ENCODE measurements around the gene LRRC23.

The LRRC23 gene

DNA sequence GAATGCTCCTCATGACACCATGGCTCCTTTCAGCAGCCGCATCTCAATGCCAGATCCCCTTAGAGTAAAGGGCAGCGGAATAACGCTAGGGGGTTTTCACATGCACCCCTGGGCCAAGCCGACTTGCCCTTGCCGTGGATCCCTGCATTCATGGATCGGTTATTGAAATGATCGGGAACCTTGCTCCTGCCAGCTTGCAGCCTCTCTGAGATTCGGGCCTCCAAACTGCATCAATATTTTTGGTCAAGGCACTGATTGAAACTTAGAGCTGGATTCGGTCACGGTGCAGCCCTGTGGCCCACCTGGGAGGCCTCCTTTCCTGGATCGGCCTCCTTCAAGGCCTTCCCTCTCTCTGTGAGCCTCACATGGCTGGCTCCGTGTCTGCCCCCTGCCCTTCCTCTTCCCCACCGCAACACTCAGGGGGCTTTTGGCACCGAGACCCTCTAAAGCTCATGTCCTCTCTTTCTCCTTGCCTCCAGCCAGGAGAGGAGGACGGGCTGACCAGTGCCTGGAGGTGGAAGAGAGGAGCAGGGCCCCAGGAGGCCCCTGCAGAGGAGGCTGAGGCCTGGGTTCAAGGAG lies 48.3 kb downstream of the LRRC23 start:
- Histone ChIP-seq H3K4me3 (IDR thresholded peaks at IDR 0.05; ENCODE audit: insufficient read depth, low read depth, low read length) (no peak overlapping the region), H3K9ac (peak overlapping the region; percentile 20; the same call in 1 of the 2 replicates), H3K4me1 (ENCODE audit: low read depth, poor library complexity, severe bottlenecking) (peaks cover 36% of the 10 kb centered on the region), H3K27me3 (ENCODE audit: insufficient read depth, low read depth) (no peaks in the 10 kb centered on the region), H4K20me1 (ENCODE audit: insufficient read depth) (no peaks in the 10 kb centered on the region), H3K4me2 (peak overlapping the region; percentile 93), H3K27ac (peak overlapping the region; percentile 35), H2AFZ (ENCODE audit: low read depth) (peak overlapping the region; percentile 79; the same call in 1 of the 2 replicates), H3K36me3 (ENCODE audit: insufficient read depth) (no peaks in the 10 kb centered on the region), H3K79me2 (ENCODE audit: insufficient read depth, low read depth) (no peaks in the 10 kb centered on the region)
- TF ChIP-seq, protein P1, sequence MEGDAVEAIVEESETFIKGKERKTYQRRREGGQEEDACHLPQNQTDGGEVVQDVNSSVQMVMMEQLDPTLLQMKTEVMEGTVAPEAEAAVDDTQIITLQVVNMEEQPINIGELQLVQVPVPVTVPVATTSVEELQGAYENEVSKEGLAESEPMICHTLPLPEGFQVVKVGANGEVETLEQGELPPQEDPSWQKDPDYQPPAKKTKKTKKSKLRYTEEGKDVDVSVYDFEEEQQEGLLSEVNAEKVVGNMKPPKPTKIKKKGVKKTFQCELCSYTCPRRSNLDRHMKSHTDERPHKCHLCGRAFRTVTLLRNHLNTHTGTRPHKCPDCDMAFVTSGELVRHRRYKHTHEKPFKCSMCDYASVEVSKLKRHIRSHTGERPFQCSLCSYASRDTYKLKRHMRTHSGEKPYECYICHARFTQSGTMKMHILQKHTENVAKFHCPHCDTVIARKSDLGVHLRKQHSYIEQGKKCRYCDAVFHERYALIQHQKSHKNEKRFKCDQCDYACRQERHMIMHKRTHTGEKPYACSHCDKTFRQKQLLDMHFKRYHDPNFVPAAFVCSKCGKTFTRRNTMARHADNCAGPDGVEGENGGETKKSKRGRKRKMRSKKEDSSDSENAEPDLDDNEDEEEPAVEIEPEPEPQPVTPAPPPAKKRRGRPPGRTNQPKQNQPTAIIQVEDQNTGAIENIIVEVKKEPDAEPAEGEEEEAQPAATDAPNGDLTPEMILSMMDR (conservative IDR thresholded peaks at IDR 0.05; ENCODE audit: low read depth, low read length), result no peak

DNA sequence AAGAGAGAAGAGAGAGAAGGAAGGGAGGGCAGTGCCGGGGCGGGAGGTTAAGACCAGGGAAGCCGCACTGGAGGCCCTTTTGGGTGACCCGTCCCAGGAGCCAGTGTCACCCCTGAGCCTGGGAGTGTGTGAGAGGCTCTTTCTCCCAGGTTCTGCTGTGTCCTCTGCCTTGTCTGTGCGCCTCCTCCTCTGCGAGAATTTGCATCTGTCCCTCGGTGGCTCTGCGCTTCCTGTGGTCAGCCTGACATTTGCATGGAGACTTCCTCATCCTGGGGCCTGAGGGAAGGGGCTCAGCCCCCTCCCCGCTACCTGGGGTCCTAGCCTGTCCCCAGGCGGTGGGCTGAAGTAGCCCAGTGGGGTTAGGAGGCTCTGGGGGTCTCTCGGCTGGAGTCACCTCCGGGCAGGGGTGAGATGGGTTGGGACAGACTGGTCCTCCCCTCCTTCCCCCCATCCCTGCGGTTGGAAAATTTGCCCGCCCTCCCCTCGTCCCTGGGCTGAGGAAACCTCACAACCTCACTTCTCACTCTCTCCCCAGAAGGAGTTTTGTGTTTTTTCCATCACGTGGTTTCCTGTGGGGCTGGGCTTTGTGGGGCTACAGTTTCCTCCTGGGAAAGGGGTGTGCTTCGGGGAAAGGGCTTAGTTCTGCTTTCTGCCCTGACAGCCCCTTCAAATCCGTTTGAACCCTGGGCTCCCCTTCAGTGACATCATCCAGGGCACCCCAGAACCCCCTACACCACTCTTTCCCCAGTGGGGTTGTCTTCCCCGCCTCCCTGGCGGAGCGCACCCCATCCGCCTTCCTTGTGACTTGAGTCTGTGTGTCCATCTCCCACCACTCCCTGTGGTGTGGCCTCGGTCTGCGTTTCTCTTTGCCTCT lies 49.1 kb downstream of the LRRC23 start:
- peak overlapping the region; percentile 79 for H2AFZ ChIP-seq (ENCODE audit: low read depth)
- peaks cover 33% of the 10 kb centered on the region for H3K4me1 ChIP-seq (ENCODE audit: low read depth, poor library complexity, severe bottlenecking)
- peak overlapping the region; percentile 35 for H3K27ac ChIP-seq
- peak overlapping the region; percentile 93 for H3K4me2 ChIP-seq
- H4K20me1 ChIP-seq (ENCODE audit: insufficient read depth), result no peaks in the 10 kb centered on the region
- H3K9ac ChIP-seq, result peak overlapping the region; percentile 20; the same call in 1 of the 2 replicates
- H3K27me3 ChIP-seq (ENCODE audit: insufficient read depth, low read depth), result no peaks in the 10 kb centered on the region
- H3K4me3 ChIP-seq (IDR thresholded peaks at IDR 0.05; ENCODE audit: insufficient read depth, low read depth, low read length), result no peak overlapping the region
- H3K79me2 ChIP-seq (ENCODE audit: insufficient read depth, low read depth), result no peaks in the 10 kb centered on the region
- TF ChIP-seq, protein P1 (conservative IDR thresholded peaks at IDR 0.05; ENCODE audit: low read depth, low read length), result no peak
- no peaks in the 10 kb centered on the region for H3K36me3 ChIP-seq (ENCODE audit: insufficient read depth)

DNA sequence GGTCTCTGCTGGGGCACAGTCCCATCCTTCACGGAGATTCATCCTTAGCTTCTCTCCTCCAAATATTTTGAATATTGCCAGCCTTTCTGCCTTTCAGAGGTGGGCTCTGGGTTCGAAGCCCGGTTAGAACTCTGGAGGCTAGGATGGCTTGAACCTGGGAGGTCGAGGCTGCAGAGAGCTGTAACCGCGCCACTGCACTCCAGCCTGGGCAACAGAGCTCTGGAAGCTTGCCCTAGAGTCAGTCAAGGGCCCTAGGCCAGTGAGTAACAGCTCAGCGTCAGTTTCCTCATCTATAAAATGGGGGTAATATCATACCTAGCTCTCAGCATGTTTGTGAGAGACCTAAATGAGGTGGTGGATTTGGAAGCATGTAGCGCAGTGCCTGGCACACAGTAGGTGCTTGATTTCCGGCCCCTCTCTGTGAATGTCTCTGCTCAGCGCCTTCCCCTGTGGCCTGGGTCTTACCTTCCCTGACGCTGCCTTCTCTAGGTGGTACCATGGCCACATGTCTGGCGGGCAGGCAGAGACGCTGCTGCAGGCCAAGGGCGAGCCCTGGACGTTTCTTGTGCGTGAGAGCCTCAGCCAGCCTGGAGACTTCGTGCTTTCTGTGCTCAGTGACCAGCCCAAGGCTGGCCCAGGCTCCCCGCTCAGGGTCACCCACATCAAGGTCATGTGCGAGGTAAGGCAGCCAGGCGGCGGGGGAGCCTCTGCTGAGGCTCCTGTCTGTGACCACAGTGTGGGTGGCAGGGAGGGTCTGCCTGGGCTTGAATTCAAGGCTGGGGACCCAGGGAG lies 49.9 kb downstream of the LRRC23 start:
- Histone ChIP-seq H4K20me1 (ENCODE audit: insufficient read depth) (no peaks in the 10 kb centered on the region), H3K4me2 (peak overlapping the region; percentile 93), H3K27ac (no peak overlapping the region), H3K27me3 (ENCODE audit: insufficient read depth, low read depth) (no peaks in the 10 kb centered on the region), H3K36me3 (ENCODE audit: insufficient read depth) (no peaks in the 10 kb centered on the region), H3K4me3 (IDR thresholded peaks at IDR 0.05; ENCODE audit: insufficient read depth, low read depth, low read length) (no peak overlapping the region), H3K9ac (no peak overlapping the region), H2AFZ (ENCODE audit: low read depth) (peak overlapping the region; percentile 79; the same call in 1 of the 2 replicates), H3K79me2 (ENCODE audit: insufficient read depth, low read depth) (no peaks in the 10 kb centered on the region), H3K4me1 (ENCODE audit: low read depth, poor library complexity, severe bottlenecking) (peaks cover 25% of the 10 kb centered on the region)
- TF ChIP-seq, protein P1 (conservative IDR thresholded peaks at IDR 0.05; ENCODE audit: low read depth, low read length), result no peak
